ENCODE data around the gene ADAM30.

DNA sequence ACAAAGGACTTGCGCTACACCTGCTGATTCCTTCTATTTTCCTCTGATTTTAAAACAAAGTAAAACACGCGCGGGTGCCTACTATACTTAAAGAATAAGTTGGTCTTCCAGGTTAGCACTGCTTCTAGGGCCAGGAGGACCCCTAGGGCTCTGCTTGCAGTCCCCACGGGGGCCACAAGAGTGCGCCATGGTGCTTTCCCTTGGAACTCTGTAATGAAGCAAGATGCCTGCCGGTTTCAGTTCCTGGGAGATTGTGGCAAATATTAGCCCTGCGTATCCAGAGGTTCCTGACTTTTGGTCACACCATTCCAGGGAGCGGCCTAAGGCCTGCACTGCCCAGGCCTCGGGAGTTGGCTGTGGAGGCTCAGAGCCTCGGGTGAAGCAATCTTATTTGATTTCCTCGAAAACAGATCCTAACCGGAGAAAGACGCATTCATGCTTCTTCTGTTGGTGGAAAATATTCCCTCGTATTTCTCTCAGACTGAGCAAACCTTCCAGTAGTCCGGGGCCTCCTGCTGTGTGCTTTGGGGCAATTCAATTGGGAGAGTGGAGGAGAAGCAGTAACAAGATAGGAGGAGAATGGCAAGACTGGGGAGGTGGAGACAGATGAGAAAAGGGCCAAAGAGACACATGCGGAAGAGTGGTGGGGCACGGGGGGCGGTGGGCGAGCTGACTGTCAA is 25.3 kb downstream of the ADAM30 start:
- TF ChIP-seq SMAD9 (CRISPR knock-in tag; IDR thresholded peaks at IDR 0.05) (no peak), SIX4 (CRISPR knock-in tag; IDR thresholded peaks at IDR 0.05) (no peak), ZNF781 (CRISPR knock-in tag; IDR thresholded peaks at IDR 0.05; ENCODE audit: borderline replicate concordance, not compliant biosample characterization) (no peak), GABPA (IDR thresholded peaks at IDR 0.05; ENCODE audit: low read depth, low read length) (no peak), GABPA (CRISPR knock-in tag; IDR thresholded peaks at IDR 0.05; ENCODE audit: low read depth) (no peak)

Measured in HepG2 (cell line).